Measurements from ENCODE around the gene TAGAP.
"Not testable (repeated sequence)": the region's sequence is repeated elsewhere in the genome, so short reads cannot be mapped to it uniquely, and the experiment has no call there.

TAGAP gene

DNA sequence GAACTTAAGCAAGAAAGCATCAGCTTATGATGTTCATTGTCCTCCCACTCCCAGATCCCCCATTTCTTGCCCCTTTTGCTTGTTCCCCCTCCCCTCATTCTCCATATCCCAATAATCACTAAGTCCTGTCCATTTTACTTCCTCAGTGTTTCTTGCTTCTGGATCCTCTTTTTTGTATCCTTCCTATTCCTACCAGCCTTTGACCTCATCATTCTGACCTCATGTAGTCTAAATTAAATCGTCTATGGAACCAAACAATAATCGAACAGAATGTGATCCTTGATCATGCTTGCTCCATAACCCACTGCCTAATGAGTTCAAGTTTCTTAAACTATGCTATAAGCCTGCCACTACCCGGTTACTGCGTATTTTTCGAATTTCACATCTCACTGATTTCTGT, 39.4 kb downstream of the TAGAP start:
- no peak for DNase-seq

DNA sequence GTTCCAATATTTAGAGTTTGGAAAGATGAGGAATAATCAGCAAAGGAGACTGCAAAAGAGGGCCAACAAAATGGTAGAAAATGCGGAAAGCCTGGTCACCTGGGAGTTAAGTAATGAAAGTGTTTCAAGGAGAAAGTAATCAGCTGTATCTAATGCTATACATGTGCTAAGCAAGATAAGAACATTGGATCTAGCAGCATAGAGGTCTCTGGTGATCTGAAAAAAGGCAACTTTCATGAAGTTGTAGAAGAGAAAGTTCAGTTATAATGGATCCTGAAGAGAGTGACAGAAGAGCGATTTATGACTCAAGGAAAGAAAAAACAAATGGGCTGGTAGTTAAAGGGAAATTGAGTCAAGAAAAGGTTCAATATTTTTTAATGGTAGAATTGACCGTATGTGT, 40.2 kb downstream of the TAGAP start:
- DNase-seq, result no peak

DNA sequence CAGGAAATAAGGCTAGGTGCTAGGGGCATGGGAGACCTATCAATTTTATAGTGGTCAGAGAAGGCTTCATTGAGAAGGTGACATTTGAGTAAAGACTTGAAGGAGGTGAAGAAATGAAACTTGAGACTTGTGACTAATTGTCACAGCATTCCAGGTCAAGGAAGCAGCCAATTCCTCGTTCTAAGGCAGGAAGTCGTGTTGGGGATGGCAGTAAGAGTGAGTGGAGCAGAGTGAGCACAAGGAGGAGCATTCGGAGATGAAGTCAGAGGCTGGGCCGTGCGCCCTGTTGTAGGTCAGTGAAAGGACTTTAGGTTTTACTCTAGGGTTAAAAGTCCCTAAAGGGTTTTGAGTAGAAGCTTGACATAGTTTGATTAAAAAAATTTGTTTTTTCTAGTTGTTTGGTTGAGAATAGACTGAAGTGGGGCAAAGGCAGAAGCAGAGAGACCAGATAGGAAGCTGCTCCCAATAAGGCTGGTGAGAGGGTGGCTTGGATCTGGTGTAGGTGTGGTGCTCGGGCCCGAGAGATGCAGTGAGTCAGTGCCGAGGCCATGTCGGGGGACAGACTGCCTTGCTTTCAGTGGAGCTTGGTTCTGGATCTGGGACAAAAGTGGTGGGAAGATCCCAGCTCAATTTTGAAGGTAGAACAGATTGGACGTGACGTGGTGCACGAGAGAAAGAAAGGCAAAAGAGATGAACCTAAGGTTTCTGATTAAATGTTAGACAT, 42.2 kb downstream of the TAGAP start:
- DNase-seq, result no peak

GRCh38 chr6:158999666-159000403, 45.0 kb downstream of the TAGAP start, which contains the start of gene RSPH3:
Gene RSPH3, minus strand, starts transcription at chr6:159000202. Its CDS starts 652 bp downstream, at chr6:158999550.
- peak; percentile 82 to 85 for DNase-seq

- no peak for DNase-seq
Measured at GRCh38 chr6:158999154-158999665, 45.6 kb downstream of the TAGAP start.

DNA sequence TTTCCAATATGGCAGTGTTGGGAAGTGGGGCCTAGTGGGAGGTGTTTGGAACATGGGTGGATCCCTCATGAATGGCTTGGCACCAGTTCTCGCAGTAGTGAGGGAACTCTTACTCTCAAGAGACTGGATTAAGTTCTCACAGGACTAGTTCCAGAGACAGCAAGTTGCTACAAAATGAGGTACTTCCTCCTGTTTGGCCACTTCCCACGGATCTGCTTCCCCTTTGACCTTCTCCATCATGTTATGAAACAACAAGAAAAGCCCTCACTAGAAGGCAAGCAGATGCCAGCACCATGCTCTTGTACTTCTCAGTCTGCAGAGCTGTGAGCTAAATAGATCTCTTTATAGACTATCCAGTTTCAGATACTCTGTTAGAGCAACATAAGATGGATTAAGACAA, 47.9 kb downstream of the TAGAP start:
- DNase-seq, result no peak

GRCh38 chr6:158993639-158994038, 51.2 kb downstream of the TAGAP start:
- no peak for DNase-seq

- no peak for DNase-seq
Measured at GRCh38 chr6:158991017-158991723, 53.6 kb downstream of the TAGAP start.

GRCh38 chr6:158989711-158990110, 55.1 kb downstream of the TAGAP start:
- not testable (repeated sequence) for DNase-seq

DNA sequence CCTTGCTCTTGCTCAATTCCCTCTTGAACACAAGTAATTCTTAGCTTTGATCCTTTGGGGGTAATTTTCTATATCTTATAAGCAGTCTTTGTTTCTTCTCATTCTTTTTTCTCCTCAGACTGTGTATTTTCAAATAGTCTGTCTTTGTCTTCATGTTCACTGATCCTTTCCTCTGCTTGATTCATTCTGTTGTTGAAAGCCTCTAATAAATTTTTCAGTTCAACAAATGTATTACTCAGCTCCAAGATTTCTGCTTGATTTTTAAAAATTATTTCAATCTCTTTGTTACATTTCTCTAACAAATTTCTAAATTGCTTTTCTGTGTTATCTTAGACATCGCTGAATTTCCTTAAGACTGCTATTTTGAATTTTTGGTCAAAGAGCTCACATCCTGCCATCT, 56.3 kb downstream of the TAGAP start:
- no peak for DNase-seq

- no peak for DNase-seq
Measured at GRCh38 chr6:158987657-158988056, 57.1 kb downstream of the TAGAP start.
